HepG2 (cell line): Measurements from ENCODE around the gene SMIM36. TPM values are rescaled to one million over a fixed set of nuclear protein-coding genes. Genes with fewer than 3 reads are reported as not detected.

ENCODE experiments used
- CENPX ChIP-seq: sonication (generic); formaldehyde crosslinking; IDR thresholded peaks from 2 replicates; pipeline ENCODE4 v1.9.0; 2021; ENCODE audit warnings: mild to moderate bottlenecking, missing genetic modification reagents, moderate library complexity
- GFI1 ChIP-seq: sonication (generic); formaldehyde crosslinking; IDR thresholded peaks from 2 replicates; pipeline ENCODE4 v1.5.0; 2020; ENCODE audit warnings: missing genetic modification reagents, mild to moderate bottlenecking, borderline replicate concordance
- HNF1A ChIP-seq, 2 experiments: sonication (generic) in 1 of 2; formaldehyde crosslinking in 1 of 2; IDR thresholded peaks; 2 replicates each; pipeline versions ENCODE4 v1.4.0 to v1.6.1; 2016 to 2020; ENCODE audit warnings: borderline replicate concordance in 1 of 2, low read depth in 1 of 2, mild to moderate bottlenecking in 1 of 2, missing genetic modification reagents in 1 of 2
- KDM1A ChIP-seq: IDR thresholded peaks from 2 replicates; pipeline ENCODE4 v1.6.1; 2016; ENCODE audit warnings: missing compliant biosample characterization
- KLF9 ChIP-seq: IDR thresholded peaks from 2 replicates; pipeline ENCODE4 v1.6.1; 2016; ENCODE audit warnings: low read depth
- MBNL3 ChIP-seq: fragments of 250-450 bp; sonication (Bioruptor Pico); conservative IDR thresholded peaks from 2 replicates; pipeline ENCODE4 v1.8.0; 2022; ENCODE audit warnings: mild to moderate bottlenecking, inconsistent platforms
- NR2F1 ChIP-seq, 2 experiments: fragments of 450-650 bp in 1 of 2; formaldehyde crosslinking in 1 of 2; IDR thresholded peaks; 2 replicates each; pipeline versions ENCODE4 v1.5.0 to v1.6.1; 2016 to 2020; ENCODE audit warnings: mild to moderate bottlenecking in 1 of 2, missing compliant biosample characterization in 1 of 2, missing genetic modification reagents in 1 of 2, moderate library complexity in 1 of 2
- PAF1 ChIP-seq: IDR thresholded peaks from 2 replicates; pipeline ENCODE4 v1.6.1; 2016; ENCODE audit warnings: missing genetic modification reagents, missing compliant biosample characterization
- SATB2 ChIP-seq: sonication (generic); formaldehyde crosslinking; IDR thresholded peaks from 2 replicates; pipeline ENCODE4 v1.5.0; 2020; ENCODE audit warnings: missing genetic modification reagents
- TEAD2 ChIP-seq: sonication (generic); formaldehyde crosslinking; IDR thresholded peaks from 2 replicates; pipeline ENCODE4 v1.9.0; 2021; ENCODE audit warnings: missing genetic modification reagents
- ZKSCAN5 ChIP-seq: sonication (generic); formaldehyde crosslinking; IDR thresholded peaks from 2 replicates; pipeline ENCODE4 v1.5.1; 2020; ENCODE audit warnings: mild to moderate bottlenecking, missing genetic modification reagents
- ZNF296 ChIP-seq: sonication (generic); formaldehyde crosslinking; conservative IDR thresholded peaks from 2 replicates; pipeline ENCODE4 v1.5.0; 2020; ENCODE audit warnings: mild to moderate bottlenecking, missing genetic modification reagents
- ZNF329 ChIP-seq: sonication (generic); formaldehyde crosslinking; IDR thresholded peaks from 2 replicates; pipeline ENCODE4 v1.9.0; 2021; ENCODE audit warnings: low read depth, mild to moderate bottlenecking, missing genetic modification reagents
- ZNF550 ChIP-seq: sonication (generic); formaldehyde crosslinking; IDR thresholded peaks from 2 replicates; pipeline ENCODE4 v1.4.0; 2020; ENCODE audit warnings: mild to moderate bottlenecking, missing genetic modification reagents, borderline replicate concordance
- ZNF562 ChIP-seq: sonication (generic); formaldehyde crosslinking; IDR thresholded peaks from 2 replicates; pipeline ENCODE4 v1.8.0; 2022; ENCODE audit warnings: missing genetic modification reagents, borderline replicate concordance
- ZNF572 ChIP-seq: sonication (generic); formaldehyde crosslinking; IDR thresholded peaks from 2 replicates; pipeline ENCODE4 v1.5.1; 2020; ENCODE audit warnings: mild to moderate bottlenecking, missing genetic modification reagents
- ZNF605 ChIP-seq: sonication (generic); formaldehyde crosslinking; IDR thresholded peaks from 2 replicates; pipeline ENCODE4 v1.8.0; 2022; ENCODE audit warnings: mild to moderate bottlenecking, missing genetic modification reagents
- ZNF746 ChIP-seq: sonication (generic); formaldehyde crosslinking; IDR thresholded peaks from 2 replicates; pipeline ENCODE4 v1.8.0; 2022; ENCODE audit warnings: mild to moderate bottlenecking, missing genetic modification reagents
- ZNF766 ChIP-seq: sonication (generic); formaldehyde crosslinking; IDR thresholded peaks from 2 replicates; pipeline ENCODE4 v1.5.0; 2020; ENCODE audit warnings: missing genetic modification reagents, borderline replicate concordance
- ZNF776 ChIP-seq: sonication (generic); formaldehyde crosslinking; IDR thresholded peaks from 2 replicates; pipeline ENCODE4 v1.4.0; 2020; ENCODE audit warnings: mild to moderate bottlenecking, missing genetic modification reagents
- ZNF816 ChIP-seq: sonication (generic); formaldehyde crosslinking; IDR thresholded peaks from 2 replicates; pipeline ENCODE4 v1.8.0; 2022; ENCODE audit warnings: missing genetic modification reagents, mild to moderate bottlenecking, borderline replicate concordance
- ZSCAN12 ChIP-seq: sonication (generic); formaldehyde crosslinking; IDR thresholded peaks from 2 replicates; pipeline ENCODE4 v1.9.0; 2021; ENCODE audit warnings: mild to moderate bottlenecking, missing genetic modification reagents
- polyA plus RNA-seq, 8 experiments: library from polyadenylated mRNA; depleted of rRNA in 3 of 8; stranded (reverse) in 7 of 8; unstranded in 1 of 8; fragments of >200 nt; fragmentation: Illumina TruSeq in 4 of 8; extraction: Trizol in 4 of 8; gene quantifications; 2 replicates each; pipeline versions ENCODE4 v1.2.1 to v1.2.3, GENCODE V29; 2011 to 2016; ENCODE audit warnings: low read depth in 4 of 8, missing spikeins in 1 of 8, mixed read lengths in 1 of 8; ENCODE audit not compliant: insufficient read depth in 1 of 8
- total RNA-seq, 5 experiments: library from RNA; depleted of rRNA; stranded (reverse); fragments of >200 nt; fragmentation: Illumina TruSeq; extraction: Trizol; gene quantifications; 2 replicates each; pipeline ENCODE4 v1.2.3, GENCODE V29; 2016; ENCODE audit warnings: low read depth in 1 of 5
- TF ChIP-seq, protein P1 (sequence below): sonication (generic); formaldehyde crosslinking; IDR thresholded peaks from 2 replicates; pipeline ENCODE4 v1.5.1; 2020; ENCODE audit warnings: missing genetic modification reagents, mild to moderate bottlenecking, borderline replicate concordance
- TF ChIP-seq, protein P2 (sequence below): sonication (generic); formaldehyde crosslinking; IDR thresholded peaks from 2 replicates; pipeline ENCODE4 v1.5.1; 2020; ENCODE audit warnings: missing genetic modification reagents, mild to moderate bottlenecking, borderline replicate concordance

The SMIM36 gene
- total and polyA plus RNA-seq, 2 of the 13 experiments (the other 11 are each of a cell fraction or from before 2014, with no cell fraction given), result not detected

GRCh38 chr17:55454906-55455474 lies 56.3 kb downstream of the SMIM36 start (continued):
- no peak for TF ChIP-seq ZNF572 (CRISPR knock-in tag)
- no peak for TF ChIP-seq ZNF766
- no peak for TF ChIP-seq ZNF296 (CRISPR knock-in tag)
- no peak for TF ChIP-seq CENPX (CRISPR knock-in tag)
- TF ChIP-seq GFI1 (CRISPR knock-in tag), result peak; percentile 92
- no peak for TF ChIP-seq ZNF562 (CRISPR knock-in tag)
- TF ChIP-seq ZSCAN12 (CRISPR knock-in tag), result no peak
- TF ChIP-seq ZNF605, result no peak
- TF ChIP-seq, protein P1, sequence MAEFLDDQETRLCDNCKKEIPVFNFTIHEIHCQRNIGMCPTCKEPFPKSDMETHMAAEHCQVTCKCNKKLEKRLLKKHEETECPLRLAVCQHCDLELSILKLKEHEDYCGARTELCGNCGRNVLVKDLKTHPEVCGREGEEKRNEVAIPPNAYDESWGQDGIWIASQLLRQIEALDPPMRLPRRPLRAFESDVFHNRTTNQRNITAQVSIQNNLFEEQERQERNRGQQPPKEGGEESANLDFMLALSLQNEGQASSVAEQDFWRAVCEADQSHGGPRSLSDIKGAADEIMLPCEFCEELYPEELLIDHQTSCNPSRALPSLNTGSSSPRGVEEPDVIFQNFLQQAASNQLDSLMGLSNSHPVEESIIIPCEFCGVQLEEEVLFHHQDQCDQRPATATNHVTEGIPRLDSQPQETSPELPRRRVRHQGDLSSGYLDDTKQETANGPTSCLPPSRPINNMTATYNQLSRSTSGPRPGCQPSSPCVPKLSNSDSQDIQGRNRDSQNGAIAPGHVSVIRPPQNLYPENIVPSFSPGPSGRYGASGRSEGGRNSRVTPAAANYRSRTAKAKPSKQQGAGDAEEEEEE (CRISPR knock-in tag), result no peak
- TF ChIP-seq TEAD2 (CRISPR knock-in tag), result no peak
- TF ChIP-seq NR2F1 (CRISPR knock-in tag; IDR thresholded peaks at IDR 0.05), result 0 out of 4 replicates have a peak, but pooled peaks of 1 of the 2 experiments have one; percentile 3
- no peak for TF ChIP-seq ZNF776
- TF ChIP-seq MBNL3 (CRISPR knock-in tag), result no peak
- TF ChIP-seq, protein P2, sequence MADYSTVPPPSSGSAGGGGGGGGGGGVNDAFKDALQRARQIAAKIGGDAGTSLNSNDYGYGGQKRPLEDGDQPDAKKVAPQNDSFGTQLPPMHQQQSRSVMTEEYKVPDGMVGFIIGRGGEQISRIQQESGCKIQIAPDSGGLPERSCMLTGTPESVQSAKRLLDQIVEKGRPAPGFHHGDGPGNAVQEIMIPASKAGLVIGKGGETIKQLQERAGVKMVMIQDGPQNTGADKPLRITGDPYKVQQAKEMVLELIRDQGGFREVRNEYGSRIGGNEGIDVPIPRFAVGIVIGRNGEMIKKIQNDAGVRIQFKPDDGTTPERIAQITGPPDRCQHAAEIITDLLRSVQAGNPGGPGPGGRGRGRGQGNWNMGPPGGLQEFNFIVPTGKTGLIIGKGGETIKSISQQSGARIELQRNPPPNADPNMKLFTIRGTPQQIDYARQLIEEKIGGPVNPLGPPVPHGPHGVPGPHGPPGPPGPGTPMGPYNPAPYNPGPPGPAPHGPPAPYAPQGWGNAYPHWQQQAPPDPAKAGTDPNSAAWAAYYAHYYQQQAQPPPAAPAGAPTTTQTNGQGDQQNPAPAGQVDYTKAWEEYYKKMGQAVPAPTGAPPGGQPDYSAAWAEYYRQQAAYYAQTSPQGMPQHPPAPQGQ (CRISPR knock-in tag), result no peak
- TF ChIP-seq ZKSCAN5 (CRISPR knock-in tag), result no peak
- 0 out of 2 replicates have a peak, but pooled peaks have one; percentile 20 for TF ChIP-seq KLF9
- TF ChIP-seq ZNF816 (CRISPR knock-in tag), result no peak
- no peak for TF ChIP-seq SATB2 (CRISPR knock-in tag)
- no peak for TF ChIP-seq PAF1 (CRISPR knock-in tag)
- TF ChIP-seq KDM1A (CRISPR knock-in tag), result peak; percentile 65; the same call in 1 of the 2 replicates
- TF ChIP-seq HNF1A (IDR thresholded peaks at IDR 0.05; ENCODE audit: low read depth), result no peak; the same call in 1 of the 2 replicates
- no peak; the same call in 1 of the 2 replicates for TF ChIP-seq HNF1A (CRISPR knock-in tag; IDR thresholded peaks at IDR 0.05; ENCODE audit: borderline replicate concordance)
- no peak for TF ChIP-seq ZNF746 (CRISPR knock-in tag)
- no peak for TF ChIP-seq ZNF329 (CRISPR knock-in tag)
- TF ChIP-seq ZNF550 (CRISPR knock-in tag), result no peak
